Brain pericyte (primary cell): ENCODE results near the gene BRF1.

Experiments used
- DNase-seq: peaks from one replicate; pipeline ENCODE4 v3.0.0-alpha.2; 2012; ENCODE audit warnings: low read depth, low spot score

Gene BRF1

DNA sequence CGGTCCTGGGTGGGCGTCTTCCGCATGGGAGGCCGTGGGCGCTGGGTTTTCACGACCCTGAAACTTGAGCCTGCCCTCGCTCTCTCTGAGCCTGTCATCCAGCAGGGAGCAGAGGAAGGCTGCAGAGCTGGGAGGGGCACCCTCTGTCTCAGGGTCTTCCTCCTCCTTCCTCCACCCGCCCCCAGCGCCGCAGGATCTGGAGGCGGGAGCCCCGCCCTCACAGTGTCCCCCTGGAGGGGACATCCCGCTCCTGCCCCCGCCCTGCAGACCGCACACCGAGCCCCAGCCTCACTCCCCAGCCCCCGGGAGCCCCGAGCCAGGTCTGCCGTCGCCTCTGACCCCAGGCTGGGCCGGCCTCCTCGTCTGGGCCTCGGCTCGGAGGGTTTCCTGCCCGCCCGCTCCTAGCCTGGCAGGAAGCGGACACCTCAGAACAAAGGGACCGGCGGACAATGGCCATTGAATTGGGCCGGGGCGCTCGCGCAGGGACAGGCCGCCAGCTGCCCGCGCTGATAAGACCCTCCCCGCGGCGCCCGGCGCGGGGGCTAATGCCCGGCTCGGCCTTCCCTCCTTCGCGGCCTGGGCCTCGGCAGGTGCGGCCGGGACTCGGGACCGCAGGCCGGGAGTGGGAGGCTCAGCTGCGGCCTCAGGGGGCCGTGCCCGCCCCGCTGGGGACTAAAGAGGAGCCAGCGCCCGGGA lies 104.4 kb downstream of the BRF1 start:
- no peak for DNase-seq

DNA sequence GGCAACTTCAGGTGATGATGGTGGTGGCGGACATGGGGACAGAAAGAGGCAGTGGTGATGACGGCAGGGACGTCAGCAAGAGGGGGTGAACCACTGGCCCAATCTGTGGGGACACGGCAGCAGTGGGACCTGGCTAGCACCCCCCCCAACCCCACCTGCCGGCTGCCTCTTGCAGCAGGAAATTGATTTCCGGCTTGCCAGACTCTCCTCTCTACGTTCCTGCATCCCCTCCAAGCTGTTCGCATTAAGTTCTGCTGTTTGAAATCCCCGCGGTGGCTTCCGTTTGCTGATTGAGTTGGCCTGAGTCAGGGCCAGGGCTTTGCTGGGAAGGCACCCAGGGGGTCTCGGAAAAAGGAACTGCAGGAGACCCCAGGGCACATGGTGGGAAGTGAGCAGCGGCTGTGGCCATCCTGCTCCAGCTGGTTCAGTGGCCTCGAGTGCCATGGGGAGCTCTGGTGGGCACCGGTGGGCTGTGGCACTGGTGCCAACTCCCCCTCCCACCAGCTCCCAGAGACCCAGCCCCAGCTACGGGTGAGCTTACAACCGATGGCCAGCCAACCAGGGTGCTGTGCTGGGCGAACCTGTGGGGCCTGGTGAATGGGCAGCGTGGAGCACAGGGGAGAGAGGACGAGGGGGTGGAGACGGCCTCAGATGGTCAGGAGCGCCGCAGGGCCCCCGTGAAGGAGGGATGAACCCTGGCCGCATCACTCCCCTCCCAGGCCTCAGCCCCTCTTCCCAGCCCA lies 105.1 kb downstream of the BRF1 start:
- no peak for DNase-seq

DNA sequence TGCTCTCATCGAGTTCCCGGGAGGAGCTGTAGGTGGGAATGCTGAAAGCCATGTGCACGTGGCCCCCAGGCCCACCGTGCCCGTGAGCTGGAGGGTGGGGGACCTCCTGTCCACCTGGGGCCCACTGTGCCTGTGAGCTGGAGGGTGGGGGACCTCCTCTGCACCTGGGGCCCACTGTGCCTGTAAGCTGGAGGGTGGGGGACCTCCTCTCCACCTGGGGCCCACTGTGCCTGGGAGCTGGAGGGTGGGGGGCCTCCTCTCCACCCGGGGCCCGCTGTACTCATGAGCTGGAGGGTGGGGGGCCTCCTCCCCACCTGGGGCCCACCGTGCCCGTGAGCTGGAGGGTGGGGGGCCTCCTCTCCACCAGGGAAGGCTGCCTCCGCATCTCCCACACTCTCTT lies 105.8 kb downstream of the BRF1 start:
- no peak for DNase-seq

DNA sequence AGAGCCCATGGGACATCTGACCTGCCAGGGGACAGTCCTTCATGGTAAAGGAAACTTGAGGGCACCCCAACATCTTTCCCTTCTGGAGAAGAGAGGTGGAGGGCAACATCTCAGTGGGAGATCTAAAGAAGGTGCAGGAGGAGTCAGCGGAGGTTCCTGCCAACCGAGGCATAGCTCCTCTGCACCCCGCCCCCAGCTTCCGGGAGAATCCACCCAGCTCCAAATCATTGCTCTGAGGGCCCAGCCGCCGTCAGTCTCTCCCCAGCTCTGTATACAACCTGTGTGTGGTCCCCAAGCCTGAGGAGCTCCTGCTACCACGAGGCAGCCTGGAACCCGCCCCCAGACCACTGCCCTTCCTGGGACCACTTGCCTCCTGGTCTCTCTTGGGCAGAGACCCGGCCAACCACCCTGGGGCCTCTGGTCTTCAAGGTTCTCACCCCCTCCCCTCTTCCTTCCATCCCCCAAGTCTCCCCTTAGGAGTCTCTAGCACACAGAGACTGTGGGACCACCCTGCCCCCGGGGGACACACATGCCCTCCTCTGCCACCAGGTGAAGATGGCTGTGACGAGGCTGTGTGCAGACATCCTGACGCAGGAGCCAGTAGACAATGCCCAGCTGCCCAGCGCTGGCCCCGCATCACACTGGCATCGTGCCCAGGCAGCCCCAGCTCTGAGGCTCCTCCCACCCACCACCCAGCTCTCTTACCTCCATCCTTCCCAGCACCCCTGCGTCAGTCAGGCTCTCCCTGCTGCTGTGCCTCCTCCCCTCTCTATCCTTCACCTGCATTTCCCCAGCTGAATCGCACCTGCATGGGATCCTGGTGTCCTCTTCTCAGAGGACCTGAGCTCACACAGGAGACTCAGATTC lies 106.7 kb downstream of the BRF1 start:
- DNase-seq = no peak

DNA sequence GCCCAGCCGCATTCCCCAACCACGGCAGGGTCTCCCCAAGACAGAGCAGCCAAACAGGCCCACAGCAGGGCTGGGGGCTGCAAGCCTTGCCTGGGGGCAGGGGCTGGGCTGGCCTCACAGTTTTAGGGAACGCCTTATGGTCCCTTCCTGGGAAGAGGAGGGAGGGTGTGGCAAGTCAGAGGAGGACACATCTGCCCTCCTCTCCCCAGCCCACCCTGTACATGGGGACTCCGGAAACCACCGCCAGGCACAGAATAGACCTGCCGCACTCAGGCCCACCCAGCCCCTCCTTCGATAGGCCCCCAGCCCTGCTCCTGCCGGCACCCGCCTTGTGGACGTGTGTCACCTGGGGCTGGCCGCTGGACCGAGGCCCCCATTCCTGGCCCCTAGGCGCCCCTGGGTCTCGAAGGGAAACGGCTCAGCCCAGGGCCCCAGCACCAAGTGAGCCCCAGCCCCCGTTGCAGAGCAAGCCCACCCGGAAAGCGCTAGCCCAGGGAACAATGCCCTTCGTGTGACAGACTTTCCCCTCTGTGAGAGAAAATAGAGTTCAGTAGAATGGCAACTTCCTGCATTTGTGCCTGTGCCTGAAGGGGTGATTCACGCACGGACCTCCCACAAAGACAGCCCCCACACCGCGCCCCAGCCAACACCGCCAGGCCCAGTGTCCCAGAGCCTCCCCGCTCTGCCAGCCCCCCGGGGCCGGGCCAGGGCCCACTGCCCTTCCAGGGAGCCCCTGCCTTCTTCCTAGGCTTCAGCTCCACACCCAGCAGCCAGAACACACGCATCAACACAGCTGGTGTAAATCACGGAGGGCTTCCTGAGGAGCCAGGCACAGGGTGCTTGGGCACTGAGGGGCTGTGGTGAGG lies 107.7 kb downstream of the BRF1 start:
- DNase-seq = no peak

DNA sequence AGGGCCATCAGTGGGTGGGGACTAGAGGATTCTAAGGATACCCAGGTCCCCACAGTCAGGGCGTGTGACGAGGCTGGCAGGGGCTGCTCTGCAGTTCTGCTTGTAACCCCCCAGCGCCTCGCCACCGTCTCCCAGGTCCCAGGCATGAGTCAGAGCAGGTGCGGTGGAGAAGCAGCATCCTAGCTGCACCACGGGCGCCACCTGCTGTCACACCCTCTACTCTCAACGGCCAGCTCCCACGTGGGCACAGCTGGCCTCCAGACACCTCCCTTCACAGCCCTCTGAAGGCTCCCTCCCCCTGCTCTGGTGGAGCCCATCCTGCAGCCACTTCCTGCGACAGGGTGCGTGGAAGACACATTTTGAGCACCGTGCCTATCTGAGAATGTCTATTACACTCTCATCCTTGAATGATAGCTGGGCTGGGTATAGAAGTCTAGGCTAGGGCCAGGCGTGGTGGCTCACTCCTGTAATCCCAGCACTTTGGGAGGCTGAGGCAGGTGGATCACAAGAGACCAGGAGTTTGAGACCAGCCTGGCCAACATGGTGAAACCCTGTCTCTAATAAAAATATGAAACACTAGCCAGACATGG lies 112.8 kb downstream of the BRF1 start:
- no peak for DNase-seq

DNA sequence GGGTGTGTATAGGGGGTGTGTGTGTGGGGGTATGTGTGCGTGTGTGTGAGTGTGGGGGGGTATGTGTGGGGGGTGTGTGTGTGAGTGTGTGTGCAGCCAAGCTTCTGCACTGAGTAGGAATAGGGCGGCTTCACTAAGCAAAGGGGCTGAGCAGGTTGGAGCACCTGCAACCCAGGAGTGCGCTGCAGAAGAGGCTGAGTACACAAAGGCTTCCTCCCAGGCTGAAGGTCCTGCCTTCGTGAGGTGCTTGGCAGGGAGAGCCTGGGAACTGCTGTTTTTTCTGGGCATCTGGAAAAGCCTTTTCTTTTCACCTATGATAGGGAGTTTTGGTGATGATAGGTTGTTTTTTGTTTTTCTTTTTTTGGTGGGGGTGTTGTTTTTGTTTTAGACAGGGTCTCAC lies 113.7 kb downstream of the BRF1 start:
- DNase-seq = no peak

DNA sequence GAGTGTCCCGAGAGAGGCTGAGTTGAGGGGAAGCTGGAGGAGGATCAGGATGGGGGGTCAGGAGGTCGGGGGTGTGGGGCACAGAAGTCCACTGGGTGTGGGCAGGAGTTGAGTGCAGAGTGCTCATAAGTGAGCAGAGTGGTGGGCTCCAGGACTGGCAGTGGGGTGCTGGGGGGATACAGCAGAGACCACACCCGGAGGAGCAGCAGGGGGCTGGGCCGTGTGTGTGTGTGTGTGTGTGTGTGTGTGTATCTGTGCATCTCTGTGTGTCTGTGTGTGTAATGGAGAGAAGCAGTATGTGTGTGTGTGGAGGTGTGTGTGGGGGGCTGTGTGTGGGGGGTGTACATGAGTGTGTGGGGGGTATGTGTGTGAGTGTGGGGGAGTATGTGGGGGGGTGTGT lies 114.8 kb downstream of the BRF1 start:
- no peak for DNase-seq

DNA sequence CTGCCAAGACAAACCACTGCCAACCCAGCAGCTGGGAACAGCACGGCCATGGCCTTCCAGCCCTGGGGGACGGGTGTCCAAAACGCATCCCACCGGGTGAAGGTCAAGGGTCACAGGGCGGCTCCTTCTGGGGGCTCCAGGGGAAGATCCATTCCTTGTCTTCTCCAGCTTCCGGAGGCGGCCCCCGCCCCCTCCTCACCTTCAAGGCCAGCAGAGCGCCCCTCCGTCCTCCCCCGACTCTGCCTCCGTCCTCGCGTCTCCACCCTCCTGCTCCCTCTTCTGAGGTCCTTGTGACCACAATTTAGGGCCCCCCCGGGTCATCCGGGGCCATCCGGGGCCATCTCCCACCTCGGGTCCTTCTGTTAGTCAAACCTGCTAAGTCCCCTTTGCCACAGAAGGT lies 115.8 kb downstream of the BRF1 start:
- no peak for DNase-seq

DNA sequence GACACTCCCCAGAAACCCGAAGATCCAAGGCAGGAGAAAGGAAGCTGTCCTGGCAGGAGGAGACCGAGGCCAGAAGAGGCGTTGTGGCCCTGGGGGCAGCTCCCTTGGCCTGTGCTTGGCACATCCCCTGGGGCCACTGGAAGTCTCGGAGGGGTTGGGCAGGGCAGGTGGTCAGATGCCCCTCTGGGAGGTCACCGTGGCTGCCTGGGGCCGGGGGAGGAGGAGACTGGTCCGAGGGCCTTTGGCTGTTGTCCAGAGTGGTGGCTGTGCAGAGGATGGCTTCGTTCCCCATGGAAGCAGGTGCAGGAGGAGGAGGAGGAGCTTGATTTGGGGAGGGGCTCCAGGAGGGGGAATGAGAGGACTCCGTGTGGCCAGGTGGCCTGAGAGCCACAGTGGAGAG lies 116.3 kb downstream of the BRF1 start:
- no peak for DNase-seq

DNA sequence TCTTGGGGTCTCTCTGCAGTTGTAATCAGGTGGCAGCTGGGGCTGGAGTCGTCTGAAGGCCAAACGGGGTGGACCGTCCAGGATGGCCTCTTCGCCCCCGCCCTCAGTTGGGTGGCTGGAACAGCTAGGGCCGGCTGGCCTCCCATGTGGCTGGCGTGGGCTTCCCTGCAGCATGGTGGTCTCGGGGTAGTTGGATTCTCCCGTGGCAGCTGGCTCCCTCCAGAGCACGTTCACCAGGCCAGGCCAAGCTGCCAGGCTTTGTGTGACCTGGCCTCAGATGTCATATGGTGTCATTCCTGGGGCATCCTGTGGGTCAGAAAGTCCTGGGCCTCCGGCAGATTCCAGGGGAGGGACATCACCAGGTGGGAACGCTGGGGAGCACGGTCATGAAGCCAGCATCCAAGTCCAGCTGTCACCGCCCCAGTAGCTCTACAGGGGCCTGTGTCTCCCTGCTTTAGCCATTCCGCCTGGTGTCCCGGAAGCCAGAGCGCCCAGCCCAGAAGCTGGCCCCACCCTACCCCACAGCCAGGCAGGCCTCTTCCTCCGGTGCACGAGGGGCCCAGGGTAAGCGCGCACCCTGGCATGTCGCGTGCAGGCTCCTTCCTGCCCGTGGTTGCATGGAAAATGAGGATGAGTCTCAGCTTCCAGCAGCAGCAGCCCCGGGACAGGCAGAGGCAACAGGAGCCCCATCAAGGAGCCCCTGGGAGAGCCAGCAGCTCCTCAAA lies 118.3 kb downstream of the BRF1 start:
- DNase-seq = no peak

DNA sequence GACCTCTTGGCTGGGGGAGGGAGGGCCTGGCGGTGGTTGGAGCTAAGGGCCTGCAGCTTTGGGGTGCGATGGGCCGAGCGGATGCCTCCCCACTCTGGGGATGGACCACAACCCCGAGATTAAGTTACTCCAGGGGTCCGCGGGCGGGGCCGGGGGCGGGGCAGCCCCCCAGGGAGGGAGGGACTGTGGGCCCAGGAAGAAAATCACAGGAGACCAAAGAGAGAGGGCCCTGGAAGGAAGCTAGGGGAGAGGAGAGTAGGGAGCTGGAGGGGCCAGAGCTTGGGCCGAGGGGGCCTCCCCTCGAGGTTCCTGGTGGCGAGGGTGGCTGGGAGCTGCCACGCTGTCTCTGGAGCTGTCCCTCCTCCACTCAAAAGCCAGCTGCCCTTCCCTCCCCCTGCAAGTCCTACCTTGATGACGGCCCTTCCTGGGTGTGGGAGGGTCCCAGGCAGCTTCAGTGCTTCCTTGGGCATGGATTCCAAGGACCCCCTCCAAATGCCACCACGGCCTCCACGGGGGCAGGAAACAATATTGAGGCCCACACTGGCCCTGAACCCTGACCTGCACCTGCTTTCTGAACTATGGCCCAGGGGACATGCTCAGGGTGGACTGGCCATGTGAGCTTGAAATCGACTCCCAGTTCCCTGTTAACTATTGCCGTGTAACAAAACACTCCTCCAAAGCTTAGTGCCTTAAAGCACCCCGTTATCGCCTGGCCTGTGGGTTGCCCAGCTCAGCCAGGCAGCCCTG lies 119.1 kb downstream of the BRF1 start:
- DNase-seq = no peak

DNA sequence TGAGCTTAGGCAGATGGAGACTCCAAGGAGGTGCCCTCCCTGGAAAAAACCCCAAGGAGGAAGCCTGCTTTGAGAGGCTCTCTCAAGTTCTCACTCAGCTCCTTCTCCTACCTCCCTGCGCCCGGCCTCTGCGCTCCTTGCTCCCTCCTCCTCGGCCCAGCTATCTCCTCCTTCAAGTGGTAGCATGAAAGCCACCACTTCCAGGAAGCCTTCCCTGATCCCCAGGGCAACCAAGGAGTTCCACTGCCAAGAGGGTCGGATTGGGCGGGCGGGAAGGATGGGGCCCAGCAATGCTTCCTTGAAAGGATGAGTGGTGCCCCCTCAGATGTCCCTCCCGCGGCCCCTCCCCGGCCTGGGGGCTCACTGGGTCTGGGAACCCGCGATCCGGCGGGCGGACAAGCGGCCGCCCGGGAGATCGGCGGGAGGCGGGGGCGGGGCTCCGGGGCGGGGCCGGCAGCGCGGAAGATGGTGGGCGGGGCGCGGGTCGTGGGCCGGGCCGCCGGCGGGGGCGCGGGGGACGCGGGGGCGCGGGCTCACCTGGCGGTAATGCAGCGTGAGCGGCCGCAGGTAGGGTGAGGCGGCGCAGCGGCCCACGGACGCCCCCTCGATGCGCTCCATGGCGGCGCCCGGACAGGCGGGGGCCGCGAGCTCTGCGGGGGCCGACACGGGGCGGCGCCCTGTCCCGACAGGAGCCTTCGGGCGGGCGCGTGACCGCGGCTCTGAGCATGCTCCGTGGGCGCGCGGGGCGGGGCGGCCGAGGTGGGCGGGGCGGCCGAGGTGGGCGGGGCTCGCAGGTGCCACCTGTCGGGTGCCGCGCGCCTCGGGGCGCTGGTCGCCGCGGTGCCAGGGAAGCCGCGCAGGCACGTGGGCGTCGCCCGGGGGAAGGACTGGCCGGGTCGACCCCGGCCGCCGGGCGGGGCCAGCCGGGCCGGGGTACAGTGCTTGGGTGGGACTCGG lies 119.9 kb downstream of the BRF1 start, which contains the start of gene NUDT14:
NUDT14 (minus strand) TSS at position 721 of the 957 bp plus-strand sequence; CDS start at position 618, 103 bp downstream.
- DNase-seq = no peak

DNA sequence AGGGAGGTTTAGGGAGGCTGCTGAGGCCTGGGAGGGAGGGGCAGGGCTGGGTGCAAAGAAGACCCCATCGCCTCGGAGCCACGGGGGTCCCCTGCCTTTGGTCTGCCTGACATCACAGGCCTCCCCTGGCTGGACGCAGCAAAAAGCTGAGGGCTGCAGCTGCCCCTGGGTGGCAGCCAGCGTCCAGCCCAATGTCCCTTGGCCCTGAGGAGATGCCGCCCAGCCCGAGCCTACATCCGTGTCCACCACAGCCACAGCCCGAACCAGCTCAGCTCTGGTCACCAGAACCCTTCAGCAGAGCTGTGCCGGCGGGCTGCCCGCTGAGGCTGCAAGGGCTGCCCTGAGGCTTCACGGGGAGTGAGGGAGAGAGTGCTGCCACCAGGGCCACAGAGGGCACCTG lies 121.6 kb downstream of the BRF1 start:
- DNase-seq = no peak

DNA sequence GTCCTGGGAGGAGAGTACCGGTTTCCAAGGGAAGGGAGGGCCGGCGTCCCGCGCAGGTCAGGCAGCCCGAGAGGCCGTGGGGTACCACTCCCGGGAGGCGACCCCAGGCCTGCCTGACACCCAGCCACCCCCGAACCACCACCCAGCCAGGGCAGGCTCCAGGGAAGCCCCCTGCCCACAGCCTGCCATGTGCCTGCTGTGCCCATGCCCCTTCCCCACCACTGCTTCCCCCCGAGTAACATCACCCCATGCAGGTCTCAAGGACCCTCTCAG lies 122.0 kb downstream of the BRF1 start:
- DNase-seq = no peak

DNA sequence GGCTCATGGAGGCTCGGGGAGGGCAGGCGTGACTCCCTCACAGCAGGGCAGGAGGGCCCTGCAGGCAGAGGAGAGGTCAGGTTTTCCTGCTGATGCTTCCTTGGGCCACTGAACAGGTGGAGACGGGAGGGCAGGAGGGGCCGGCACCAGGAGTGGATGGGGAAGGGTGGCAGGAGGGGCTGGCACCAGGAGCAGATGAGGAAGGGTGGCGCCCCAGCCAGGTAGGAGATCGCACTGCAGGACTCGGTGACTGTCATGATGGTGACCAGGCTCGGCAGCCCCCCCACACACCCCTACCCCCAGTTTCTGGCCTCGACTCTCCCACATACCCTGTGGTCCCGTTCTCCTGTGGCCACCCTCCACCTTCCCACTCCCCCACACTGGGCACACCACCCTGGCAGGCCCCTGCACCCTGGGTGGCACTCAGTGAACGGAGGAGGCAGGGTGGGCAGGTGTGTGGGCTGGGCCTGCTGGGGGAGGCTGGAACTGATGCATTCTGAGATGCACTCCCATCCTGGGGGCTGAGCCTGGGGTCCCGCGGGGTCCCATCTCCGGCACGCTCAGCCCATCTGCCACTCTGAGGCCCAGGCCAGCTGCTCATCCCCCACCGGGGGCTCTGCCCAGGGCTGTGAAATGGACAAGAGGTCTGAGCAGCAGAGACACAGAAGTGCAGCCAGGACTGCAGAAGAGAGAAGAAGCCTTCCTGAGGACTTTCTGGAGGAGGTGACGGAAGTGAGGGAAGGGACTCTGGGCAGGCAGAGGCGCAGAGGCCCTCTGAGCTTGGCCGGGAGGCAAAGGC lies 122.5 kb downstream of the BRF1 start:
- DNase-seq = no peak

DNA sequence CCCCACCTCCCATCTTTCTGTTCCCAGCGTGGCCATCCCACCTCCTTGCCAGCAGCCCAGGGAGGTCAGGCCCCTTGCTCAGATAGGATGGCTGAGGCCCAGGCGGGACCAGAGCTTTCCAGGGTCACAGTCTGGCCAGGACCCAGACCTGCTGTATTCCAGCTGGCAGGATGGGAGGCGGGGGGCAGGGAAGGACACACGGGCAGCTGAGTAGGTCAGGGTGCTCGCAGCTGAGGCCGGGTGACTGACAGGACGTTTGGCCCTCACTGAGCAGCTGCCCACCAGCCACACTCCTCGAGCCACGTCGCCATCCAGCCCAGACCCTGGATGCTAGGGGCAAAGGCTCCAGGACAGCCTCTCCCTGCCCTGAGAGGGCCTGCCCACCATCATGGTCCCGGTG lies 123.7 kb downstream of the BRF1 start:
- no peak for DNase-seq

DNA sequence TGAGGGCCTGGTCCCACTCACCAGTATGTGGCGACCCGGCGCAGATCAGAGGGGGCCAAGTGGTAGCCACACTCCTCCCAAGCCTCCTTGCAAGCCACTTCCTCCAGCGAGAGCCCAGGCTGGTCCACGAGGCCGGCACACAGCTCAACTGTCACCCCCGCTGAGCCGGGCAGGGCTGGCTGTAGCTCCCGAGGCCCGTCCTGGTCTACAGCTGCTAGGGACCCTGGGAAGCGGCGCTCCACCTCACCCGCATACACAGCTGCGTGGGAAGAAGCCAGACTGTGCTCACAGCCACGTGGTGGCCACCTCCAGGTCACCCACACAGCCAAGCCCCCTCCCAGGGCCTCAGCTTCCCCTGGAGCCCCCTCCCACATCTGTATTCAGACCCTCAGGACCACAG lies 124.3 kb downstream of the BRF1 start:
- DNase-seq = no peak
